H1 (cell line): ENCODE data around the gene ZNF468. TPM values are rescaled to one million over a fixed set of nuclear protein-coding genes. Genes with fewer than 3 reads are reported as not detected.
"Not testable (repeated sequence)": the region's sequence is repeated elsewhere in the genome, so short reads cannot be mapped to it uniquely, and the experiment has no call there.

Source experiments
- CTCF ChIA-PET: fragments of 300-600 bp; sonication (Branson Sonifier 250); formaldehyde crosslinking; loops from one replicate; lab custom pipeline; 2021; ENCODE audit not compliant: partially characterized antibody; lab: Charles Lee
- POLR2A ChIA-PET: fragments of 300-600 bp; sonication (Branson Sonifier 250); formaldehyde crosslinking; loops from one replicate; lab custom pipeline; 2021; ENCODE audit warnings: inconsistent platforms; ENCODE audit not compliant: partially characterized antibody; lab: Charles Lee
- DNase-seq, 2 experiments: peaks; one replicate each; pipeline versions ENCODE4 v3.0.0 to v3.0.0-alpha.2; 2010 to 2022; ENCODE audit warnings: low spot score in 2 of 2, low read depth in 1 of 2, mixed read lengths in 1 of 2
- FAIRE-seq: peaks from 2 replicates; lab custom pipeline; 2011; peaks lifted over from hg19 to GRCh38; lab: Jason Lieb, UNC
- H2AFZ ChIP-seq: 2 replicates; pipeline ENCODE4 v1.8.1; 2012; ENCODE audit warnings: low read length, inconsistent platforms
- H2AK5ac ChIP-seq: 2 replicates; pipeline ENCODE4 v1.6.1; 2013; ENCODE audit warnings: low read depth, low read length
- H2BK120ac ChIP-seq: replicated peaks from 2 replicates; pipeline ENCODE3; 2013; ENCODE audit warnings: low read depth, low read length, inconsistent platforms
- H2BK12ac ChIP-seq: 2 replicates; pipeline ENCODE4 v1.6.1; 2013; ENCODE audit warnings: low read depth, low read length
- H2BK15ac ChIP-seq: 2 replicates; pipeline ENCODE4 v1.6.1; 2013; ENCODE audit warnings: low read length
- H2BK20ac ChIP-seq: 2 replicates; pipeline ENCODE4 v1.6.1; 2013; ENCODE audit warnings: low read length
- H2BK5ac ChIP-seq: 2 replicates; pipeline ENCODE4 v1.6.1; 2013; ENCODE audit warnings: low read depth, low read length
- H3K14ac ChIP-seq: 2 replicates; pipeline ENCODE4 v1.6.1; 2013; ENCODE audit warnings: inconsistent platforms; ENCODE audit not compliant: insufficient read length
- H3K18ac ChIP-seq: 2 replicates; pipeline ENCODE4 v1.6.1; 2013; ENCODE audit warnings: low read length; ENCODE audit errors: extremely low read depth
- H3K23ac ChIP-seq: 2 replicates; pipeline ENCODE4 v1.6.1; 2013; ENCODE audit warnings: inconsistent platforms; ENCODE audit not compliant: insufficient read length
- H3K23me2 ChIP-seq: 2 replicates; pipeline ENCODE4 v1.6.1; 2013; ENCODE audit warnings: low read depth, low read length
- H3K27ac ChIP-seq: 2 replicates; pipeline ENCODE4 v1.6.1; 2011; ENCODE audit warnings: low read depth, low read length, inconsistent platforms
- H3K27me3 ChIP-seq, 4 experiments: replicated peaks in 1 of 4; 1 replicate in 1 of 4; 2 replicates in 3 of 4; pipeline versions ENCODE4 v1.6.1 to v1.8.1; 2011 to 2013; ENCODE audit warnings: low read length in 3 of 4, mild to moderate bottlenecking in 3 of 4, inconsistent platforms in 2 of 4, mixed read lengths in 2 of 4, moderate library complexity in 1 of 4; ENCODE audit not compliant: control insufficient read depth in 3 of 4, insufficient read depth in 3 of 4; ENCODE audit errors: extremely low read depth in 1 of 4
- H3K36me3 ChIP-seq, 4 experiments: 2 replicates each; pipeline versions ENCODE4 v1.6.1 to v1.8.1; 2011 to 2013; ENCODE audit warnings: mild to moderate bottlenecking in 4 of 4, low read length in 3 of 4, moderate library complexity in 2 of 4, control low read depth in 1 of 4, inconsistent platforms in 1 of 4; ENCODE audit not compliant: insufficient read depth in 4 of 4, control insufficient read depth in 2 of 4
- H3K4ac ChIP-seq: replicated peaks from 2 replicates; pipeline ENCODE3; 2013; ENCODE audit warnings: low read length, low read depth, mixed read lengths, inconsistent platforms; ENCODE audit not compliant: insufficient read length
- H3K4me1 ChIP-seq, 4 experiments: replicated peaks in 1 of 4; 1 replicate in 1 of 4; 2 replicates in 3 of 4; pipeline versions ENCODE4 v1.6.1 to v1.8.1; 2011 to 2013; ENCODE audit warnings: low read length in 3 of 4, inconsistent platforms in 2 of 4, mixed read lengths in 1 of 4; ENCODE audit not compliant: insufficient read depth in 4 of 4, control insufficient read depth in 3 of 4
- H3K4me2 ChIP-seq, 2 experiments: 2 replicates each; pipeline versions ENCODE4 v1.6.1 to v1.8.1; 2011 to 2013; ENCODE audit warnings: low read depth in 2 of 2, low read length in 2 of 2, control low read depth in 1 of 2, inconsistent platforms in 1 of 2, mild to moderate bottlenecking in 1 of 2; ENCODE audit not compliant: insufficient read depth in 1 of 2
- H3K4me3 ChIP-seq, 4 experiments: fragments of 200-600, 300-600 bp in 1 of 4; sonication (generic), shearing (Covaris generic), sonication (Bioruptor Twin) in 1 of 4; 2 replicates each; pipeline versions ENCODE4 v1.5.1 to v1.8.1; 2011 to 2016; ENCODE audit warnings: low read length in 4 of 4, low read depth in 3 of 4, control low read depth in 2 of 4, inconsistent platforms in 2 of 4, mild to moderate bottlenecking in 2 of 4, mixed read lengths in 1 of 4, moderate library complexity in 1 of 4; ENCODE audit not compliant: insufficient read depth in 2 of 4; ENCODE audit errors: extremely low read depth in 1 of 4
- H3K56ac ChIP-seq: replicated peaks from 2 replicates; pipeline ENCODE3; 2013; ENCODE audit warnings: low read depth, mild to moderate bottlenecking, mixed read lengths, low read length, inconsistent platforms; ENCODE audit not compliant: insufficient read length
- H3K79me1 ChIP-seq: 2 replicates; pipeline ENCODE4 v1.6.1; 2013; ENCODE audit warnings: low read depth, low read length, control low read depth
- H3K79me2 ChIP-seq, 2 experiments: 2 replicates each; pipeline versions ENCODE4 v1.6.1 to v1.8.1; 2012 to 2013; ENCODE audit warnings: low read length in 2 of 2, mild to moderate bottlenecking in 2 of 2, inconsistent platforms in 1 of 2; ENCODE audit not compliant: insufficient read depth in 2 of 2, control insufficient read depth in 1 of 2
- H3K9ac ChIP-seq, 4 experiments: replicated peaks in 1 of 4; 1 replicate in 1 of 4; 2 replicates in 3 of 4; pipeline versions ENCODE4 v1.6.1 to v1.8.1; 2011 to 2013; ENCODE audit warnings: low read depth in 3 of 4, low read length in 3 of 4, control low read depth in 2 of 4, mild to moderate bottlenecking in 2 of 4, moderate library complexity in 2 of 4, inconsistent platforms in 1 of 4; ENCODE audit errors: extremely low read depth in 1 of 4
- H3K9me3 ChIP-seq, 2 experiments: 2 replicates each; pipeline versions ENCODE4 v1.6.1 to v1.8.1; 2012 to 2013; ENCODE audit warnings: mild to moderate bottlenecking in 2 of 2, moderate library complexity in 2 of 2, control low read depth in 1 of 2, inconsistent platforms in 1 of 2, low read depth in 1 of 2, low read length in 1 of 2, mixed read lengths in 1 of 2; ENCODE audit not compliant: insufficient read depth in 2 of 2
- H4K20me1 ChIP-seq, 2 experiments: replicated peaks in 1 of 2; 2 replicates each; pipeline versions ENCODE3 to v1.8.1; 2011 to 2013; ENCODE audit warnings: inconsistent platforms in 2 of 2, low read length in 2 of 2, mild to moderate bottlenecking in 1 of 2; ENCODE audit not compliant: insufficient read depth in 2 of 2, control insufficient read depth in 1 of 2
- H4K5ac ChIP-seq: 2 replicates; pipeline ENCODE4 v1.6.1; 2013; ENCODE audit warnings: low read length, low read depth, mixed read lengths, inconsistent platforms; ENCODE audit not compliant: insufficient read length
- H4K8ac ChIP-seq: 2 replicates; pipeline ENCODE4 v1.8.0; 2013; ENCODE audit warnings: mild to moderate bottlenecking, moderate library complexity, low read length, inconsistent platforms; ENCODE audit not compliant: insufficient read depth; ENCODE audit errors: extremely low read depth
- H4K91ac ChIP-seq: replicated peaks from 2 replicates; pipeline ENCODE3; 2013; ENCODE audit warnings: low read length, mixed read lengths, inconsistent platforms; ENCODE audit not compliant: insufficient read length
- WGBS, 2 experiments: shearing (Covaris generic) in 1 of 2; methylation state at CpG; one replicate each; pipeline versions ENCODE4 v1.1.6 to v1.1.7; 2013 to 2015; ENCODE audit warnings: low lambda C conversion rate in 2 of 2, mixed read lengths in 2 of 2, inconsistent platforms in 1 of 2, low coverage in 1 of 2, missing lambda C conversion rate in 1 of 2; ENCODE audit not compliant: insufficient replicate concordance in 2 of 2, insufficient coverage in 1 of 2, insufficient read length in 1 of 2; ENCODE audit errors: extremely low coverage in 1 of 2, missing lambda C conversion rate in 1 of 2; 5-methylcytosine and 5-hydroxymethylcytosine counted together
- polyA plus RNA-seq, 7 experiments: library from polyadenylated mRNA; depleted of rRNA in 3 of 7; stranded (reverse) in 5 of 7; unstranded in 2 of 7; fragments of >200 nt in 5 of 7; fragments of 200-250 nt in 2 of 7; gene quantifications; 1 replicate in 5 of 7; 2 replicates in 1 of 7; 4 replicates in 1 of 7; pipeline versions ENCODE4 v1.2.1 to v1.2.3, GENCODE V29; 2011 to 2013; ENCODE audit warnings: missing spikeins in 2 of 7, mixed read lengths in 2 of 7
- total RNA-seq: library from RNA; stranded (reverse); fragmentation: NEBNext Ultra II Directional; extraction: Animal tissue kit (Norgen Biotek cat#: 25700); gene quantifications from 2 replicates; pipeline ENCODE4 v1.2.1, GENCODE V29; 2021

Gene ZNF468
- total and polyA plus RNA-seq, 2 of the 8 experiments (the other 6 are each of a cell fraction or from before 2014, with no cell fraction given) = 13.5 to 26.1 TPM

DNA sequence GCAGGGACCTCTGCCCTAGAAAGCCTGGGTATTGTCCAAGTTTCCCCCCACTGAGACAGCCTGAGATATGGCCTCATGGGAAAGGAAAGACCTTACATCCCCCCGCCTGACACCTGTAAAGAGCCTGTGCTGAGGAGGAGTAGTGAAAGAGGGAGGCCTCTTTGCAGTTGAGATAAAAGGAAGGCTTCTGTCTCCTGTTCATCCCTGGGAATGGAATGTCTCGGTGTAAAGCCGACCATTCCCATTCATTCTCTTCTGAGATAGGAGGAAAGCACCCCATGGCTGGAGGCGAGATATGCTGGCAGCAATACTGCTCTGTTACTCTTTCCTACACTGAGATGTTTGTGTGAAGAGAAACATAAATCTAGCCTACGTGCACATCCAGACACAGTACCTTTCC, 10.1 kb downstream of the ZNF468 start:
- H2BK5ac ChIP-seq, CTCF ChIA-PET, H3K27ac ChIP-seq, H3K4me1 ChIP-seq, DNase-seq, H3K9ac ChIP-seq, H4K5ac ChIP-seq, H4K20me1 ChIP-seq, H2AK5ac ChIP-seq, H3K56ac ChIP-seq, H3K27me3 ChIP-seq, H3K4me2 ChIP-seq, POLR2A ChIA-PET, H3K9me3 ChIP-seq, H2AFZ ChIP-seq, H3K79me2 ChIP-seq, H2BK120ac ChIP-seq, H3K79me1 ChIP-seq, H4K8ac ChIP-seq, H4K91ac ChIP-seq, FAIRE-seq, H3K18ac ChIP-seq, H3K4ac ChIP-seq, H3K4me3 ChIP-seq, H2BK15ac ChIP-seq, H3K23me2 ChIP-seq, H2BK12ac ChIP-seq, H2BK20ac ChIP-seq, H3K23ac ChIP-seq, H3K14ac ChIP-seq: not testable (repeated sequence)
- H3K36me3 ChIP-seq = peaks cover 5 to 61% (median 27%) of the 10 kb centered on the region in 4 experiments; a peak in 6 of 8 replicates
- WGBS, 2 experiments = 87% methylated on average over 5 of the region's 5 CpGs; no CpG with 5 or more reads in 1 of the 2 experiments
